Brain pericyte (primary cell): Measurements from ENCODE around the gene PLEKHM2.

Source experiments
- DNase-seq: peaks from one replicate; pipeline ENCODE4 v3.0.0-alpha.2; 2012; ENCODE audit warnings: low read depth, low spot score

The PLEKHM2 gene

GRCh38 chr1:15702722-15703550 lies 18.8 kb downstream of the PLEKHM2 start:
- DNase-seq, result no peak

GRCh38 chr1:15703562-15703961 lies 19.4 kb downstream of the PLEKHM2 start:
- peak; percentile 32 for DNase-seq

- DNase-seq, result no peak
Measured at GRCh38 chr1:15704526-15705183, 20.5 kb downstream of the PLEKHM2 start.

DNA sequence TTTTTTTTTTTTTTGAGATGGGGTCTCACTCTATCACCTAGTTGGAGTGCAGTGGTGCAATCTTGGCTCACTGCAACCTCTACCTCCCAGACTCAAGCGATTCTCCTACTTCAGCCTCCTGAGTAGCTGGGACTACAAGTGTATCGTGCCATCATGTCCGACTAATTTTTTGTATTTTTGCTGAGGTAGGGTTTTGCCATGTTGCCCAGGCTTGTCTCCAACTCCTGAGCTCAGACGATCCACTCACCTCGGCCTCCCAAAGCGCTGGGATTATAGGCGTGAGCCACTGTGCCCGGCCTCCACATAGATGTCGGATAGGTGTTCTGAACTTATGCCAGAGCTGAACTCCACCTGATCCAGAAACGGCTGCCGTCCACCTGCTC lies 21.1 kb downstream of the PLEKHM2 start:
- no peak for DNase-seq

DNA sequence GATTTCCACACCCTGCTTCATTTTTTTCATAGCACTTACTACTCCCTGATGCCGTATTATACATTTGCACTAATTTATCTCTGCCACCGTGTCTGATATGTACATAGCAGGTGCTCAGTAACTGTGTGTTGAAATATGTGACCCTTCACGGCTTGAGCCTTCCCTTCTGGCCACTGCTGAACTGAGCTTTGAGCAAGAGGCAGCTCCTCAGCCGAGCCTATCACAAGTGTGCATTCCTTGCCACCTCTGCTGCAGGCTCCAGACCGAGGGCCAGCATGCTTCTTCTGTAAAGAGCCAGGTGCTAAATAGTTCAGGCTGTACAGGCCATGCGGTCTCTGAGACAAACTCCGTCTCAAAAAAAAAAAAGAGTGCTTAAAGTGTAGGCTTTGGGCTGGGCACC lies 22.6 kb downstream of the PLEKHM2 start:
- DNase-seq, result no peak

- DNase-seq, result no peak
Measured at GRCh38 chr1:15707239-15707925, 23.3 kb downstream of the PLEKHM2 start.

DNA sequence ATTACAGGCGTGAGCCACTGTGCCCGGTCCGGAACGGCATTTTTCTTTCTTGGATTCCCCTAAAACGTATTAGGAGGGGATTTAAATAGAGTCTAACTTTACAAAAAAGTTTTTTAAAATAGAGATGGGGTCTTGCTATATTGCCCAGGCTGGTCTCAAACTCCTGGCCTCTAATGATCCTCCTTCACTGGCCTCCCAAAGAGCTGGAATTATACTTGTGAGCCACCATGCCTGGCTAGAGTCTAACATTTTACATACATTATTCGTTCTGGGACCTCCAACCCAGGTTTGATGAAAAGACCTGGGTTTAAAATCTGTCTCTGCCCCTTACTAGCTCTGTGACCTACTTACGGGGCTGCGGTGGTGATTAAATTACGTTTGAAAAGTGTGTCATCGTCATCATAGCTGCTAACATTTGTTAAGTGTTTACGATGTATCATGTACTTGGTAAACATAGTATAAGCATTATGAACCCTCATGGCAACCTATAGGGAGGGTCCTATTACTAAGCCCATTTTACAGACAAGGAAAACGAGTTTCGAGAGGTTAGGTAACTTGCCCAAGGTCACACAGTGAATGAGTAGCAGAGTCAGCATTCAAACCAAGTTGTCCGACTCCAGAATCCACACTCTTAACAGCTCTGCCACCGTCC lies 24.5 kb downstream of the PLEKHM2 start:
- no peak for DNase-seq

DNA sequence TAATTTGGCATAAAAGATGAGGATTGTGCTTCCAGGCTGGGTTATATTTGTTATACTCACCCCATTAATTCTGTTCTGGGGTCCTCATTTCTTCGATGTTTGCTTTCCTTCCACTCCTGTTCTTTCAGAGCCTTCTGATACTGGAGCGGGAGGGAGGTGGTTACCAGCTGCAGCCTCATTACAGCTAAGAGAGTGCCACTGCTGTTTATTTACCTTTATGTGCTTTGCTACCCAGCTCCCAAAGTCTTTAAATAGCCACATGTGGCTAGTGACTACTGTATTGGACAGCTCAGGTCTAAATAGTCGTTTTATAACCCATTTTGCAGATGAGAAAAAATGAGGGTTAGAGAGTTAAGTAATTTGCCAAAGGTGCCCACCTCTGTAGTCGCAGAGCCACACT lies 25.1 kb downstream of the PLEKHM2 start:
- no peak for DNase-seq

GRCh38 chr1:15712168-15712567 lies 28.0 kb downstream of the PLEKHM2 start:
- no peak for DNase-seq

- no peak for DNase-seq
Measured at GRCh38 chr1:15714406-15715136, 30.5 kb downstream of the PLEKHM2 start.

GRCh38 chr1:15717418-15718125 lies 33.5 kb downstream of the PLEKHM2 start:
- no peak for DNase-seq

DNA sequence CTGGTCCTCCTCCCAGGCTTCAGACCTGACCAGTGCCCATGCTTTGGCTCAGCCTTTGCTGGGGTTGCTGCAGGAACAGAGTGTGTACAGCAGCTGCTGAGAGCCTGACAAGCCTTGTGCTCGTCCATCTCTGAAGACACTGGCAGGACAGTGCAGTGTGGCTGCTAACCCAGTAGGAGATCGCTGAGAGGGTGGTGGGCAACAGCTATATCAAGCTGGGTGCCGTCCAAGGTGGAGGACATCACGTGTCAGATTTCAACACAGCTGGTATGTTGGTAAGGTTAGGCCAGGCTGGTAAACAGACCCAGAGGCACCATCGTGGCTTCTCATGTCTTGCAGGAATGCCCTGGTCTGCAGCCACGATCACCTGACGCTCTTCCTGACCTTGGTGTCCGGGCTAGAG lies 34.1 kb downstream of the PLEKHM2 start:
- DNase-seq, result no peak

DNA sequence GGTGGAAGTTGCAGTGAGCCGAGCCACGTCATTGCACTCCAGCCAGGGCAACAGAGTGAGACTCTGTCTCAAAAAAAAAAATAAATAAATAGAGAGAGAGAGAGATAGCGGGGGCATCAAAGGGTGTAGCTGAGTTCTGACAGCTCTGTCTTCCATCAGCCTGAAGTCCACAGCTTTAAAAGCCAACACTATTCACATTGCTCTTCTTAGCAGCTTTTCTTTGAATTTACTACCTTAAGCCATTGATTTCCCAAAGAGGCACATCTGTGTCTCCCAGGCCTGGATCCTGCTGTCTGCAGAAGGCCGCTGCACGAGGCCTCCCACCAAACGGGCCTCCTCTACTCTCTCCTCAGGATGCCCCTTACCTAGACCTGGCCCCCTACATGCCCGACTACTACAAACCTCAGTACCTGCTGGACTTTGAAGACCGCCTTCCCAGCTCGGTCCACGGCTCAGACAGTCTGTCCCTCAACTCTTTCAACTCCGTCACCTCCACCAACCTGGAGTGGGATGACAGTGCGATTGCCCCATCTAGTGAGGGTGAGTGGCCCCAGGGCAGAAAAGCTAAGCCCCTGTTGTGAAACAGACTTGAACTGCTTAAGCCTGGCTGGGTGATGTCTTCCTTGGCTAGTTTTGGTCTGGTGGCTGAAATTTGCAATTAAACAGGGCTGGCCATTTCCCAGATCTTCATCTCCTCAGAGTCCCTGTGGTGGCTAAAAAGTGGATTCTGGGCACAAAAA lies 35.4 kb downstream of the PLEKHM2 start:
- no peak for DNase-seq

- no peak for DNase-seq
Measured at GRCh38 chr1:15720861-15721260, 36.7 kb downstream of the PLEKHM2 start.

- DNase-seq, result no peak
Measured at GRCh38 chr1:15722411-15722810, 38.3 kb downstream of the PLEKHM2 start.

DNA sequence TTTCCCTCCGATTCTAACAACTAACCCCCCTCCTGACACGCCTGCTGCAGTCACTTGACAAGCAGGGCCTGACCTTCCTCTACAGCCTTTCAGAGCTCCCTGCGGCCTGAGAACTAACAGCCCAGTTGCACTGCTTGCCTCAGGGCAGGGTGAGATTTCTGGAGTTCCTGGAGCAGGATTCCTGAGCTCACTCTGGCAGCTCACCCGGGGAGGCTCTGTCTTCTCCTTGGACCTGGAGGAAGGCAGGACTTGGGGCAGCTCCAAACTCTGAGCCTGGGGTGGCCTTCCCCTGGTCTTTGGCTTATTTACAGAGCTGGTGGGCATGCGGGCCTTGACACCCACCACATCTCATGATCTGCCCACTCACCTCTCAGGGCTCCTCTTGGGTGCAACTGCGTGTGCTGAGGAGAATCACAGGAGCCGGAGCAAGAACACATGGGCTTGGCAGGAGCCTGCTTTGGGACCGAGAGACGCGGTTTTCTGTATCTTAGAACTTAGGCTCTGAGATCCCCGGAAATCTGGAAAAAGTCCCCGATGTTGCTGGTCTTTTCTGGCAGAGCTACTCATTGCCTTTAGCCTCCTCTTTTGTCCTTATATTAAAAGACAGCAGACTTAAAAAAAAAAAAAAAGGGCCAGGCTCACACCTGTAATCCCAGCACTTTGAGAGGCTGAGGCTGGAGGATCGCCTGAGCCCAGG lies 38.9 kb downstream of the PLEKHM2 start:
- no peak for DNase-seq

GRCh38 chr1:15723631-15724246 lies 39.6 kb downstream of the PLEKHM2 start:
- DNase-seq, result no peak

DNA sequence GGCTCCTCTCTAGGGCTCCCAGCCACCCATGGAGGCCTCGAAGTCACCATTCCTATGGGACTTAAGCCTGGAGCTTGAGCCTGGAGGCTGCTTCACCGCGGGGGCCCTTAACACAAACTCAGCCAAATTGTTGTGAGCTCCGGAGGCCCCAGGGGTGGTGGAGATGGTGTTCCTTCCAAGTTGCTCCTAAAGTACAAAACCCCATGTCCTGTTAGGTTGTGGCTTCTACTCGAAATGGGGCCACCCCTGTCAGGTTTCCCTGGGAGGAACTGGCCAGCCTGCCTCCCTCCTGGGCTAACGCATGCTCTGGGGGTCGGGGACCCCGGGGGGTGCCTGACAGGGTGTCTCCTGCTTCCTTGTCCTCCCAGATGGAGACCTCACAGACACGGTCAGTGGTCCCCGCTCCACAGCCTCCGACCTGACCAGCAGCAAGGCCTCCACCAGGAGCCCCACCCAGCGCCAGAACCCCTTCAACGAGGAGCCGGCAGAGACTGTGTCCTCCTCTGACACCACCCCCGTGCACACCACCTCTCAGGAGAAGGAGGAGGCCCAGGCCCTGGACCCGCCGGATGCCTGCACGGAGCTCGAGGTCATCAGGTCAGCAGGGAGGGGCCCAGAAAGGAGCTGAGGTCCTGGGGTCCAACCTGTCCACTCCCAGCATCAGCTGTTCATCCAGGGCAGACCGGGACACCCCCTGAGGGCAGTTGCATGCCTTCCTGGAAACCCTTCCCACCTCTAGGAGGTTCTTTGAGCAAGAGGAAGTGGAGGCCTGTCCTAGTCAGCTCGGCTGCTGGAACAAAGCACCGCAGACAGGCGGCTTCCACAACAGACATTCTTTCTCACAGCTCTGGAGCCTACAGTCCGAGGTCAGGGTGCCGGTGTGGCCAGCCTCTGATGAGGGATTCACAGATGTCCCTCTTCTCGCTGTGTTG lies 41.1 kb downstream of the PLEKHM2 start:
- no peak for DNase-seq
